ENCODE measurements around the gene INTS12. TPM values are rescaled to one million over a fixed set of nuclear protein-coding genes. Genes with fewer than 3 reads are reported as not detected.
A peak's percentile ranks its signal among the peaks of the same experiment; 100 is the strongest.
"Not testable (repeated sequence)": the region's sequence is repeated elsewhere in the genome, so short reads cannot be mapped to it uniquely, and the experiment has no call there.

The INTS12 gene, protein sequence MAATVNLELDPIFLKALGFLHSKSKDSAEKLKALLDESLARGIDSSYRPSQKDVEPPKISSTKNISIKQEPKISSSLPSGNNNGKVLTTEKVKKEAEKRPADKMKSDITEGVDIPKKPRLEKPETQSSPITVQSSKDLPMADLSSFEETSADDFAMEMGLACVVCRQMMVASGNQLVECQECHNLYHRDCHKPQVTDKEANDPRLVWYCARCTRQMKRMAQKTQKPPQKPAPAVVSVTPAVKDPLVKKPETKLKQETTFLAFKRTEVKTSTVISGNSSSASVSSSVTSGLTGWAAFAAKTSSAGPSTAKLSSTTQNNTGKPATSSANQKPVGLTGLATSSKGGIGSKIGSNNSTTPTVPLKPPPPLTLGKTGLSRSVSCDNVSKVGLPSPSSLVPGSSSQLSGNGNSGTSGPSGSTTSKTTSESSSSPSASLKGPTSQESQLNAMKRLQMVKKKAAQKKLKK
- total RNA-seq: 18.5 and 22.0 TPM in 2 replicates

- Mint-ChIP-seq H3K9me3 (no peaks in the 10 kb centered on the region), H3K27me3 (ENCODE audit: low read depth) (no peaks in the 10 kb centered on the region), H3K36me3 (ENCODE audit: low read depth) (peaks cover 7% of the 10 kb centered on the region), H3K4me1 (ENCODE audit: low read depth) (peaks cover 26% of the 10 kb centered on the region), H3K4me3 (ENCODE audit: low read depth) (peak within 1 kb of the TSS; percentile 98), H3K27ac (peak within 1 kb of the TSS; percentile 94)
- intact Hi-C loops (cut with micrococcal nuclease): loop anchor here (5.0 to 10.0 kb wide), 5 partner anchors 186 to 654 kb away; partner anchors contain the start of genes AIMP1, NPNT, PPA2 and TBCK
- DNase-seq (ENCODE audit: low spot score): peak; percentile 82
Observed at GRCh38 chr4:105708181-105709080, at the start of gene INTS12, which contains the start of gene GSTCD. TSS of gene INTS12 (minus strand) at chr4:105708689. CDS start at chr4:105700005, 8,684 bp downstream. TSS of gene GSTCD (plus strand) at chr4:105708784. CDS start at chr4:105717614, 8,830 bp downstream.

- Mint-ChIP-seq H3K4me3 (ENCODE audit: low read depth) (no peak overlapping the region), H3K9me3 (no peaks in the 10 kb centered on the region), H3K27me3 (ENCODE audit: low read depth) (no peaks in the 10 kb centered on the region), H3K27ac (no peak overlapping the region), H3K36me3 (ENCODE audit: low read depth) (no peaks in the 10 kb centered on the region), H3K4me1 (ENCODE audit: low read depth) (peaks cover 4% of the 10 kb centered on the region)
- intact Hi-C loops (cut with micrococcal nuclease): no loop called here
- no peak for DNase-seq (ENCODE audit: low spot score)
Observed at GRCh38 chr4:105755375-105755774, 46.9 kb upstream of the INTS12 start.

- H3K9me3 Mint-ChIP-seq: no peaks in the 10 kb centered on the region
- H3K4me3 Mint-ChIP-seq (ENCODE audit: low read depth): no peak overlapping the region
- DNase-seq (ENCODE audit: low spot score): no peak
- H3K27me3 Mint-ChIP-seq (ENCODE audit: low read depth): no peaks in the 10 kb centered on the region
- H3K36me3 Mint-ChIP-seq (ENCODE audit: low read depth): no peaks in the 10 kb centered on the region
- intact Hi-C loops (cut with micrococcal nuclease): no loop called here
- H3K4me1 Mint-ChIP-seq (ENCODE audit: low read depth): peaks cover 4% of the 10 kb centered on the region
- no peak overlapping the region for H3K27ac Mint-ChIP-seq
Observed at GRCh38 chr4:105753361-105753760, 44.9 kb upstream of the INTS12 start.

GRCh38 chr4:105751718-105752299 is 43.3 kb upstream of the INTS12 start:
- intact Hi-C loops (cut with micrococcal nuclease): no loop called here
- DNase-seq (ENCODE audit: low spot score): no peak
- Mint-ChIP-seq H3K27ac (no peak overlapping the region), H3K36me3 (ENCODE audit: low read depth) (no peaks in the 10 kb centered on the region), H3K4me1 (ENCODE audit: low read depth) (peaks cover 4% of the 10 kb centered on the region), H3K27me3 (ENCODE audit: low read depth) (no peaks in the 10 kb centered on the region), H3K4me3 (ENCODE audit: low read depth) (no peak overlapping the region), H3K9me3 (no peaks in the 10 kb centered on the region)

DNA sequence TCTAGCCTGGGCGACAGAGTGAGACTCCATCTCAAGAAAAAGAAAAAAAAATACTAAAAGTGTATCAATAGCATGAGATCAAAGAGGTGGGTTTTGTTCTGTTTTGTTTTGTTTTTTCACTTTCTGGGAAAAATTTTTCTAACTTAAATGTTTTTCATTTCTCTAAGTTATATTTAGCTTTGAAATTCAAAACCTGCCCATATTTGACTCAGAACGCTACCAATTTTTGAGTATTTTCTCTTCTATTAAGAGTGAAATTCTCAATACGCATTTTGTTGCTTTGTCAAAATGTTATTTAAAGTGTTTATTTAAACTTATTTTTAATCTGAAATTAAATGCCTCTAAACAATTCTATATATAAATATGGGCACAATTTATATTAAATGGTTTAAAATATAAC is 39.7 kb upstream of the INTS12 start:
- intact Hi-C loops (cut with micrococcal nuclease): no loop called here

DNA sequence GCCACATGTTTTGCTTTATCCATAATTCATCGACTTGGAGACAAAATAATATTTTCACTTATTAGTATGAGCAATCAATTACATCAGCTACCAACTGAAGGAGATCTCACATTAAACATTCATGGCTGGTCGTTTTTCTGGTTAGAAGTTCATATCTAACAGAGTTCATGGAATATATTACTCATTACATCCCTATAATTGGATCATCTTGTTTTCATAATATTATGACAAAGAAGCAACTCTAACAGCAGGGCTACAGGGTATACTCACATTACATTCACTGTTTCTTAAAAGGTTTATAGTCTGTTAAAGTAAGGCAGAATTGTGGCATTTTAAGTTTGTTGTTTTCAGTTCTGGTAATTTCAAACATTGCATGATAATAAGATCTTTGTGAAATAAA is 33.1 kb upstream of the INTS12 start:
- Mint-ChIP-seq H3K9me3 (peaks cover 30% of the 10 kb centered on the region), H3K4me3 (ENCODE audit: low read depth) (no peak overlapping the region), H3K27ac (no peak overlapping the region), H3K36me3 (ENCODE audit: low read depth) (peaks cover 25% of the 10 kb centered on the region), H3K27me3 (ENCODE audit: low read depth) (no peaks in the 10 kb centered on the region), H3K4me1 (ENCODE audit: low read depth) (no peaks in the 10 kb centered on the region)
- no peak for DNase-seq (ENCODE audit: low spot score)
- intact Hi-C loops (cut with micrococcal nuclease): no loop called here

More for the DNA sequence above, 39.7 kb upstream of the INTS12 start:
- Mint-ChIP-seq H3K27ac (no peak overlapping the region), H3K4me3 (ENCODE audit: low read depth) (no peak overlapping the region), H3K4me1 (ENCODE audit: low read depth) (peaks cover 1% of the 10 kb centered on the region), H3K27me3 (ENCODE audit: low read depth) (no peaks in the 10 kb centered on the region), H3K36me3 (ENCODE audit: low read depth) (no peaks in the 10 kb centered on the region), H3K9me3 (no peaks in the 10 kb centered on the region)
- no peak for DNase-seq (ENCODE audit: low spot score)

- peaks cover 67% of the 10 kb centered on the region for H3K36me3 Mint-ChIP-seq (ENCODE audit: low read depth)
- DNase-seq (ENCODE audit: low spot score): not testable (repeated sequence)
Observed at GRCh38 chr4:105735217-105735616, 26.7 kb upstream of the INTS12 start.

DNA sequence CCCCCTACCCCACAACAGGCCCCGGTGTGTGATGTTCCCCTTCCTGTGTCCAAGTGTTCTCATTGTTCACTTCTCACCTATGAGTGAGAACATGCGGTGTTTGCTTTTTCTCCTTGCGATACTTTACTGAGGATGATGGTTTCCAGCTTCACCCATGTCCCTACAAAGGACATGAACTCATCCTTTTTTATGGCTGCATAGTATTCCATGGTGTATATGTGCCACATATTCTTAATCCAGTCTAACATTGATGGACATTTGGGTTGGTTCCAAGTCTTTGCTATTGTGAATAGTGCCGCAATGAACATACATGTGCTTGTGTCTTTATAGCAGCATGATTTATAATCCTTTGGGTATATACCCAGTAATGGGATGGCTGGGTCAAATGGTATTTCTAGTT is 21.4 kb upstream of the INTS12 start:
- peaks cover 50% of the 10 kb centered on the region for H3K36me3 Mint-ChIP-seq (ENCODE audit: low read depth)
- DNase-seq (ENCODE audit: low spot score); H3K4me3 Mint-ChIP-seq (ENCODE audit: low read depth); H3K4me1 Mint-ChIP-seq (ENCODE audit: low read depth); intact Hi-C loops (cut with micrococcal nuclease); H3K27ac Mint-ChIP-seq; H3K27me3 Mint-ChIP-seq (ENCODE audit: low read depth): not testable (repeated sequence)
- H3K9me3 Mint-ChIP-seq: peaks cover 32% of the 10 kb centered on the region

More at GRCh38 chr4:105735217-105735616, 26.7 kb upstream of the INTS12 start:
- H3K27me3 Mint-ChIP-seq (ENCODE audit: low read depth); H3K4me3 Mint-ChIP-seq (ENCODE audit: low read depth); H3K27ac Mint-ChIP-seq; H3K4me1 Mint-ChIP-seq (ENCODE audit: low read depth); intact Hi-C loops (cut with micrococcal nuclease): not testable (repeated sequence)
- peaks cover 58% of the 10 kb centered on the region for H3K9me3 Mint-ChIP-seq

DNA sequence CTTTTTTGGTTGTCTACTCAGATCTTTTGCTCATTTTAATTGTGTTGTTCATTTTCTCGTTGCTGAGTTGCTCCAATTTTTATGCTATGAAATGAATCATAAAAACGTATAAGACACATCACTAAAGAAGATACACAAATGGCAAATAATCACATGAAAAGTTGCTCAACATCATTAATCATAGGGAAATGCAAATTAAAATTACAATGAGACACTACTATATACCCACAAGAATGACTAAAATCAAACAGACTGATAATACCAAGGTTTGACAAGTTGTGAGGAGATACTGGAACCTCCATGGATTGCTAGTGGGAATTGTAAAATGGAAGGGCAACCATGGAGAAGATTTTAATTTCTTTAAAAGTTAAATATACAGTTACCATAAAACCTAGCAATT is 17.1 kb upstream of the INTS12 start:
- no peak for DNase-seq (ENCODE audit: low spot score)
- intact Hi-C loops (cut with micrococcal nuclease): no loop called here
- H3K4me1 Mint-ChIP-seq (ENCODE audit: low read depth): peaks cover 2% of the 10 kb centered on the region
- no peak overlapping the region for H3K27ac Mint-ChIP-seq
- no peak overlapping the region for H3K4me3 Mint-ChIP-seq (ENCODE audit: low read depth)
- H3K27me3 Mint-ChIP-seq (ENCODE audit: low read depth): no peaks in the 10 kb centered on the region
- H3K9me3 Mint-ChIP-seq: peaks cover 10% of the 10 kb centered on the region
- peaks cover 24% of the 10 kb centered on the region for H3K36me3 Mint-ChIP-seq (ENCODE audit: low read depth)

DNA sequence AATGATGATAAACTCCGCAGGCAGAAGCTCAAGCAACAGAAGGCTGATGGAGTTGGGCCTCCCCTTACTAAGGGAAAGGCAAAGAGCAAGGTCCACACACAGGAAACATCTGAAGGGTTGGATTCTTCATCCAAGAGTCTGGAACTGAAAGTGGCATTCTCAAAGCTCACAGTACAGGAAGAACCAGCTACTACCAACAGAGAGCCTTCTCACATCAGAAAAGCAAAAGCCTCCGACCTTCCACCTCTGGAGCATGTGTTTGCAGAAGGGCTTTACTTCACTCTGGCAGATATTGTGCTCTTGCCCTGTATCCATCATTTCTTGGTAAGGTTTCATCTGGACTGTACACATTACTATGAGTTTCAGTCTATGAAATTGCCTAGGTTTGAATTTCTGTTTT is 10.7 kb upstream of the INTS12 start:
- intact Hi-C loops (cut with micrococcal nuclease): loop anchor here (5.0 kb wide), 1 partner anchor 197 kb away; no protein-coding TSS in a partner anchor
- H3K27ac Mint-ChIP-seq: no peak overlapping the region
- H3K36me3 Mint-ChIP-seq (ENCODE audit: low read depth): peaks cover 6% of the 10 kb centered on the region
- H3K4me3 Mint-ChIP-seq (ENCODE audit: low read depth): no peak overlapping the region
- H3K4me1 Mint-ChIP-seq (ENCODE audit: low read depth): peaks cover 2% of the 10 kb centered on the region
- H3K27me3 Mint-ChIP-seq (ENCODE audit: low read depth): no peaks in the 10 kb centered on the region
- H3K9me3 Mint-ChIP-seq: no peaks in the 10 kb centered on the region
- no peak for DNase-seq (ENCODE audit: low spot score)

GRCh38 chr4:105715692-105716278 is 7.3 kb upstream of the INTS12 start:
- H3K27me3 Mint-ChIP-seq (ENCODE audit: low read depth): no peaks in the 10 kb centered on the region
- no peak for DNase-seq (ENCODE audit: low spot score)
- intact Hi-C loops (cut with micrococcal nuclease): loop anchor here (5.0 kb wide), 1 partner anchor 193 kb away; no protein-coding TSS in a partner anchor
- no peak overlapping the region for H3K27ac Mint-ChIP-seq
- no peak overlapping the region for H3K4me3 Mint-ChIP-seq (ENCODE audit: low read depth)
- H3K4me1 Mint-ChIP-seq (ENCODE audit: low read depth): peaks cover 1% of the 10 kb centered on the region
- no peaks in the 10 kb centered on the region for H3K9me3 Mint-ChIP-seq
- peaks cover 3% of the 10 kb centered on the region for H3K36me3 Mint-ChIP-seq (ENCODE audit: low read depth)

DNA sequence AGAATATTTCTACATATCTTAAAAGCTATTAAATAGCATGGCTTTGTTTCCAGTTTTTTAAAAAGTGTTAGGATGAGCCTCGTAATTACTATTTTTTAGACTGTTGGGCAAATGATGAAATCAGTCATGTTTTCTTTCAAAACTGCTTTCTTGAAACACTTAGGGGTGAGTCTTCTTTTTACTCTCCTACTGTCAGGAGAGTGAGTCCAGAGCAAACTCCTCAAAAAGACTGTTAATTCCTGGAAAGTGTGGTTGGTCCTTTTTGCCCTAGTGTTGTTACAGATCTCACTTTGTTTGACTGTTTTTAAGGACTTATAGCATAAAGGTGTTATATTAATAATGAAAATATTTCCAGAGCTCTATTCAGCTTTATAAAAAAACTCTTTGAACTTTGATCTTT is 6.4 kb upstream of the INTS12 start:
- Mint-ChIP-seq H3K27me3 (ENCODE audit: low read depth) (no peaks in the 10 kb centered on the region), H3K27ac (no peak overlapping the region), H3K4me3 (ENCODE audit: low read depth) (no peak overlapping the region), H3K36me3 (ENCODE audit: low read depth) (peaks cover 1% of the 10 kb centered on the region), H3K4me1 (ENCODE audit: low read depth) (peaks cover 2% of the 10 kb centered on the region), H3K9me3 (no peaks in the 10 kb centered on the region)
- no peak for DNase-seq (ENCODE audit: low spot score)
- intact Hi-C loops (cut with micrococcal nuclease): loop anchor here (5.0 kb wide), 1 partner anchor 193 kb away; no protein-coding TSS in a partner anchor
